ENCODE data around the gene L3MBTL4.

The L3MBTL4 gene

GRCh38 chr18:6340121-6340520 is 74.6 kb downstream of the L3MBTL4 start:
- in situ Hi-C loops (cut with HindIII; ENCODE audit: low pct_ligation_motif_present, low sequenced_read_pairs) = no loop called here
- no peak overlapping the region for H3K27ac ChIP-seq
- no peaks in the 10 kb centered on the region for H3K36me3 ChIP-seq (replicated peaks)
- H3K4me3 ChIP-seq (ENCODE audit: low read depth, low read length) = no peak overlapping the region
- no peak for TF ChIP-seq CTCF (IDR thresholded peaks at IDR 0.05; ENCODE audit: low read depth, low read length, missing control alignments)
- DNase-seq = no peak
- H3K27me3 ChIP-seq (replicated peaks) = no peaks in the 10 kb centered on the region

- in situ Hi-C loops (cut with HindIII; ENCODE audit: low pct_ligation_motif_present, low sequenced_read_pairs) = no loop called here
- Histone ChIP-seq H3K4me3 (ENCODE audit: low read depth, low read length) (no peak overlapping the region), H3K27me3 (replicated peaks) (no peaks in the 10 kb centered on the region), H3K27ac (no peak overlapping the region), H3K36me3 (replicated peaks) (no peaks in the 10 kb centered on the region)
- TF ChIP-seq CTCF (IDR thresholded peaks at IDR 0.05; ENCODE audit: low read depth, low read length, missing control alignments) = no peak
- no peak for DNase-seq
Observed at GRCh38 chr18:6336239-6336638, 78.5 kb downstream of the L3MBTL4 start.

GRCh38 chr18:6333981-6334380 is 80.7 kb downstream of the L3MBTL4 start:
- no peak for DNase-seq
- no peak overlapping the region for H3K4me3 ChIP-seq (ENCODE audit: low read depth, low read length)
- H3K27ac ChIP-seq = no peak overlapping the region
- no peaks in the 10 kb centered on the region for H3K36me3 ChIP-seq (replicated peaks)
- TF ChIP-seq CTCF (IDR thresholded peaks at IDR 0.05; ENCODE audit: low read depth, low read length, missing control alignments) = no peak
- in situ Hi-C loops (cut with HindIII; ENCODE audit: low pct_ligation_motif_present, low sequenced_read_pairs) = no loop called here
- no peaks in the 10 kb centered on the region for H3K27me3 ChIP-seq (replicated peaks)

GRCh38 chr18:6331872-6332271 is 82.8 kb downstream of the L3MBTL4 start:
- TF ChIP-seq CTCF (IDR thresholded peaks at IDR 0.05; ENCODE audit: low read depth, low read length, missing control alignments) = no peak
- Histone ChIP-seq H3K27ac (no peak overlapping the region), H3K27me3 (replicated peaks) (no peaks in the 10 kb centered on the region), H3K4me3 (ENCODE audit: low read depth, low read length) (no peak overlapping the region), H3K36me3 (replicated peaks) (no peaks in the 10 kb centered on the region)
- in situ Hi-C loops (cut with HindIII; ENCODE audit: low pct_ligation_motif_present, low sequenced_read_pairs) = no loop called here
- no peak for DNase-seq

GRCh38 chr18:6330786-6331185 is 83.9 kb downstream of the L3MBTL4 start:
- in situ Hi-C loops (cut with HindIII; ENCODE audit: low pct_ligation_motif_present, low sequenced_read_pairs) = no loop called here
- no peaks in the 10 kb centered on the region for H3K27me3 ChIP-seq (replicated peaks)
- H3K4me3 ChIP-seq (ENCODE audit: low read depth, low read length) = no peak overlapping the region
- DNase-seq = no peak
- H3K27ac ChIP-seq = no peak overlapping the region
- H3K36me3 ChIP-seq (replicated peaks) = no peaks in the 10 kb centered on the region
- TF ChIP-seq CTCF (IDR thresholded peaks at IDR 0.05; ENCODE audit: low read depth, low read length, missing control alignments) = no peak

- Histone ChIP-seq H3K27ac (no peak overlapping the region), H3K4me3 (ENCODE audit: low read depth, low read length) (no peak overlapping the region), H3K36me3 (replicated peaks) (no peaks in the 10 kb centered on the region), H3K27me3 (replicated peaks) (no peaks in the 10 kb centered on the region)
- in situ Hi-C loops (cut with HindIII; ENCODE audit: low pct_ligation_motif_present, low sequenced_read_pairs) = no loop called here
- DNase-seq = no peak
- TF ChIP-seq CTCF (IDR thresholded peaks at IDR 0.05; ENCODE audit: low read depth, low read length, missing control alignments) = no peak
Observed at GRCh38 chr18:6328621-6329010, 86.1 kb downstream of the L3MBTL4 start.
